ENCODE data around the gene ZNF853.

Gene ZNF853

DNA sequence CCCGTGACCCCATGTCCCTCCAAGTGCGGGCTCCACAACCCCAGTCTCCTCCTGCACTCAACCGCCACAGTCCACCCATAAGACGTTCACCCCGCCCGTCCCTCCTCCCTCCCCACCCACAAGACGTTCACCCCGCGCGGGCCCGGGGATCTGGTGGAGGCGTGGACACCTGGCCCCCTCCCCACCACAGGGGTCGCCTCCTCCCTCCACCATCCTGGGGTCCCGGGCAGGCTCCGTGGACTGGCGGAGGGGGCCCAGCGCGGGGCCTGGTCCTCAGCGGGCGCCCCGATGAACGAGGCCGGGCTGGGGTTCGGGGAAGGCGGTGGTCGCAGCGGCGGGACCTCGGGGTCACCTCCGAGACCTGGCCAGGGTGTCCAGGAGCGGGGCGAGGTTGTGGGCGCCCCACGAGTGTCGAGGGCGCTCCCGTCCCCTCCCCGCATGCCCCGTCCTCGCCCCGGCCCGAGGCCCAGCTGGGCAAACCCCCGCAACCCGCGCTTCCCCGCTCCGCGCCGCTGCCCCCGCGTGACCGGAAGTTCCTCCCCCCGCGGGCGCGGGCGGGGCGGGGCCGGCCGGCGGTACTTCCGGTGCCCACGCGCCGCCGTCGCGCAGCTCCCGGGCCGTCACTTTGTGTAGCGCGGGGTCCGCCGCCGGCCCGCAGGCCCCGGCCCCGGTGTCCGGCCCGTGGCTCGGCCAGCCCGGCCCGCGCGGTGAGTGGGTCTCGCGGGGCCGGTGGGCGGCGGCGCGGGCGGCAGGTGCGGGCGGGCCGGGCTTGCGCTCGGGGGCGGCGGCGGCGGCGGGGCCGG is 21.5 kb downstream of the ZNF853 start, which contains the start of gene ZNF316:
TSS of gene ZNF316 (plus strand) at position 578 of the 803 bp plus-strand sequence. CDS start 5,092 bp downstream, outside the sequence.
- DNase-seq (ENCODE audit: low read depth), result peak; percentile 52

DNA sequence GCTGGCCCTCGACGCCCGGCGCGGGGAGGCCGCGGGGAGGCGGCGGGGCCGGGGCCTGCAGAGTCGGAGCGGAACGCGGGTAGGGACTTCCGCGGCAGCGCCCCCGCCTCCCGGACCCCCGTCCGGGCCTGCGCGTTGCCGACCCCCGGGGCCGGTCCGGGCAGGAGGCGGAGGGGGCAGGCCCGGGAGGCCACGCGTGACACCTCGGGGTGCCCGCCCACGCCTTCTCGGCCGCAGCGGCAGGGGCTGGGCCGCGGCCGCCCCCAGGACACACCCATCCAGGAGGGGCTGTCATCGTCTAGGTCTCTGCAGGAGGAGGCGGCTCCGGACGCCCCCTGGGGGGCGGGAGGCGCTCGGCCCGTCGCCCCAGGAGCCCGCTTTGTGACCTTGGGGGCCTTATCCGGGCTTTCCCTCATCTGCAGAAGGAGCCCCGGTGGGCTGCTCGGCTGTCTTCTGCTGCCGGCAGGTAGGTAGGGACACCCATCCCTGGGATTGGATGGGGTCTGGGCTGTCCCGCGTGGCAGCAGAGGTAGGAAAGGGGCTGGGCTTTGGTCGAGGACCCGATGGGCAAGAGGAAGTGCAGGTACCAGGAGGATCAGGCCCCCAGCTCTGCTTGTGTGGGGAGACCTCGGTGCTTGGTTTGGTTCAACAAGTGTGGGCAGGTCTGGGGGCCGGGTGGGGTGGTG is 22.3 kb downstream of the ZNF853 start:
- peak; percentile 51 for DNase-seq (ENCODE audit: low read depth)

DNA sequence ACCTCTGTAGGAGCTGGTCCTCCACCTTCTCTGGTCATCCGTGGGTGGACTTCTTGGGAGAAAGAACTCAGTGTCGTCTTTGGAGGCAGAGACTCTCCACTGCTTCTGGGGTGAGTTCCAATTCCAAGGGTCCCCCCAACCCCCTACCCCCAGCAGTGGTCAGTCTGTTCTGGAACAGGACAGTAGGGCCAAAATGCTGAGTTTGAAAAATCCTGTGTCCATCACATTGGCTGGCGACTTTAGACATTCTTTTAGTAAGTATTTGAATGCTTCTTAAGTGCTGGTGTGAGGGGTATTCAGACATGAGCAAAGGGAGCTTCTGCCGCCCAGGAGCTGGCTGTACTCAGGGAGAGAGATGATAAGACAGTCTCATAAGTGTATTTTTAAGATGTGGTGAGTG is 23.6 kb downstream of the ZNF853 start:
- no peak for DNase-seq (ENCODE audit: low read depth)

DNA sequence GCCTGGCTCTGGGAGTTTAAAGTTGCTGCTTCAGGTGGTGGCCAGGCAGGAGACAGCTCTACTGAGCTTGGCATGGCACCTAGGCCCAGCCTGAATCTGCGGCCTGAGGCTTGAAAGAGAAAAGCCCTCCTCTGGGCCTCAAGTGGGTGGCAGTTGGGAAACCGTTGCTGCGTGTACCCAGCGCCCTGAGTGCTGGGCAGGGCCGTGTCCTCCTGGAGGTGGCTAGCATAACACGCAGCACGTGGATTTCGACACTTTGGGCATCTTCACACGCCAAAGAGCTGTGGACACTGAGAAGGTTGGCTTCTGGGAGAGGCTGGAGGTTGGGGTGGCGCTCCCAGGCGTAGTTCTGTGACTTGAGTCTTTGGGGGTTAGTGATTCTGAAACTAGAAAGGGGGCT is 24.2 kb downstream of the ZNF853 start:
- no peak for DNase-seq (ENCODE audit: low read depth)

DNA sequence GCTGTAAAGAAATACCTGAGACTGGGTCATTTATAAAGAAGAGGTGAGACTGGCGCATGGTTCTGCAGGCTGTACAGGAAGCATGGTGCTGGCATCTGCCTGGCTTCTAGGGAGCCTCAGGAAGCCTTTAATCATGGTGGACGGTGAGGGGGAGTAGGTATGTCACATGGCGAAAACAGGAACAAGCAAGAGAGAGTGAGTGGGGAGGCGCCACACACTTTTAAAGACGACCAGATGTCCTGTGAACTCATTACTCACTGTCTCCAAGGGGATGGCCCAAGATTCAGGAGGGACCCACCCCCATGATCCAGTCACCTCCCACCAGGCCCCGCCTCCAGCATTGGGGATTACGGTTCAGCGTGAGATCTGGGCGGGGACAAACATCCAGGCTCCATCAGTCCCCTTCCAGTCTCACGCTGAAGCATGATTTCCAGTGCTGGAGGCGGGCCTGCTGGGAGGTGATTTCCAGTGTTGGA is 24.9 kb downstream of the ZNF853 start:
- DNase-seq (ENCODE audit: low read depth), result no peak

DNA sequence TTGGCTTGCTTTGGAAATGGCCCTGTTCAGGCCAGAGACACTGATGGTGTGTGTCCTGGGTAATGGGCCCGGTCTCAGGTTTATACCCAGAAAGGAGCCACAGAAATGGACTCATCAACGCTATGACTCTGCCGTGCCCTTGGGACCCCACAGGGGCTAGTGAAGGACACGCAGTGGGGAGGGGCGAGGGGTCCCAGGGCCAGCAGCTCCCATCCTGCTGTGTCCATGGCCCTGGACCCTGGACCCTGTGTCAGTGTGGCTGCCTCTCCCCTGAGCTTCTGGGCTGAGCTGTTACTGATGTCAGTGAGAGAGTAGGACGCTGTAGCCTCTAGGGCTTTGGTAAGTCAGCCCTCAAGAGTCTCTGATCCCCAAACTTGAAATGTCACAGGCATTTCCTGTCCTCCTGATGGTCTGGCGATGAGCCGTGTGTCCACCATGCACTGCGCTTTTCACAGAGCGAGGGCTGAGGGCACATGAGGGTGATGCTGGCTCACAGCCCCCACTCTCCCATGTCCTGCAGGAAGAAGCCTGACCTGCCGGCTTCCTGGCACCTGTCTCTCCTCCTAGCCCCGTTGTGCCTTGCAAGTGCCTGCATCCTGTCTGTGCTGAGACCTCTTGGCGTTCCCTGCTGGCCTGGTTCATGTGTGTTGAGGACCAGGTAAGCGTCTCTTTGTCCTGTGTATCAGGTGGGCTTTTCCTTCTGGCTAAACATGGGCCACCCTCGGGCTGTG is 26.1 kb downstream of the ZNF853 start:
- no peak for DNase-seq (ENCODE audit: low read depth)

DNA sequence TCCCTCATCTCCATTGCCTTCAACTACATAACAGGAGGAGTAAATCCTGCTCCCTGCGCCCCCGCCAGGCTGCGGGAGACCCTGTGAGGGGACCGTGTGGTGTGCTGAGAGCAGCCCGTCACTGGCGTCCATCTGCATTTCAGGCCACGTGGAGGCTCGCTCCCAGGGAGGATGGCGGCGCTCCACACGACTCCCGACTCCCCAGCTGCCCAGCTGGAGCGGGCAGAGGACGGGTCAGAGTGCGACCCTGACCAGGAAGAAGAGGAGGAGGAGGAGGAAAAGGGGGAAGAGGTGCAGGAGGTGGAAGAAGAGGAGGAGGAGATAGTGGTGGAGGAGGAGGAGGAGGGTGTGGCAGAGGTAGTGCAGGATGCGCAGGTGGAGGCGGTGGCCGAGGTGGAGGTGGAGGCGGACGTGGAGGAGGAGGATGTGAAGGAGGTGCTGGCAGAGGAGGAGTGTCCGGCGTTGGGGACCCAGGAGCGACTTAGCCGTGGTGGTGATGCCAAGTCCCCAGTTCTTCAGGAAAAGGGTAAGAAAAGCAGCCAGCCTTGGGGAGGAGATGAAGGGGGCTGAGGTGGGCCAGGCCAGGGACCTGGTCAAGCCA is 26.9 kb downstream of the ZNF853 start:
- no peak for DNase-seq (ENCODE audit: low read depth)

DNA sequence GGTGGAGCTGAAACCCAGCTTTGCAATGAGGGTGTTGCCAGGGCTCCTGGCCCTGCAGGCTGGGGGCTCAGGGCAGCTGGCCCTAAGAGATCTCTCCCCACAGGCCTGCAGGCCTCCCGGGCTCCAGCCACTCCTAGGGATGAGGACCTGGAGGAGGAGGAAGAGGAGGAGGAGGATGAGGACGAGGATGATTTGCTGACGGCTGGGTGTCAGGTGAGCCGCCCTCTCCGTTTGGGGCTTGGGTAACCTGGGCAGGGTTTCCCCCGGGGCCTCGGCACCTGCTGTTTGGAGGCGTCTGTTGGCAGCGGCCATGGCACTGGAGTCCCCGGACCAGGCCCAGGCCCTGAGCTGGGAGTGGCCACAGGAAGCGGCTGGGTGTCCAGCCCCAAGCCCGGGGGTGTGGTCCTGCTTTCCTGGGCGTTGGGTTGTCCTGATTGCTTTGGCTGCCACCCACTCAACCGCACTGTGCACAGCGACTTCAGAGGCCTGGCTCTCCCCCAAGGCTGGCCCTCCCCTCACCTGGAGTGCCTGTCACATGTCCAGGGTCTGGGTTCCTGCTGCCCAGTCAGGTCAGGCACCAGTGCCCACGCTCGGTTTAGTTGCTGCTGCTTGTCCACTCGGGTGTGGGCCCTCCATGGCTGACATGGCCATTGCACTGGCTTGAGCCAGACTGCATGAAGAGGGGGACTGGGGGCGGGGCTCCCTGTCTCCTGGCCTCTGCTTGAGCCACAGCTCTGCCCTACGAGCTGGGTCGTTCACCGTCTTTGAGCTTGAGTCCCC is 27.6 kb downstream of the ZNF853 start:
- no peak for DNase-seq (ENCODE audit: low read depth)

DNA sequence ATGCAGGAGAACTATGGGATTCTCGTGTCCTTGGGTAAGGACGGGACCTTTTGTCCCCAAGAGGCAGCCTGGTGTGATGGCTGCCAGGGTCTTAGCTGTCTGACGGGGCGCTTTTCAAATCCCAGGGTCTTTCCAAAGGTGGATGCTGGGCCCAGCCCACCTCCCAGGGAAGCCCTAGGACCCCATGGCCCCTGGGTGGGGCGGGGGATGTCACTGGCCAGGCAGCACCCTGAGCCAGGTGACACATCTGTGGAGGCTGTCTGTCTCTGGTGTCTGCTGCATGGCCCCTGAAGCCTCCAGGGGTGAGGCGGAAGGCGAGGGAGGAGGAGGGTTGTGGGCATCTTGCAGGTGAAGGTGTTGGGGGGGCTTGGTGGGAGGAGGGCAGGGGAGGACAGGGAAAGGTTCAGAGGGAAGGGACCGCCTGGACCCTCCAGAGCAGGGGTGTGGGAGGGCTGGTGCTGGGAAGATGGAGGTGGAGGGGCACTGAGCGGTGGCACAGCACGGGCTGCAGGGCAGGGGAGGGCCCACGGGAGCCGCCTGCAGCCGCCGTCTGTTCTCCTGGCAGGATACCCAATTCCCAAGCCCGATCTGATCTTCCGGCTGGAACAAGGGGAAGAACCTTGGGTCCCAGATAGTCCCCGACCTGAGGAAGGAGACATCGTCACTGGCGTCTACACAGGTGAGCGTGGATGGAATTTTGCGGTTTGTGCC is 28.7 kb downstream of the ZNF853 start:
- no peak for DNase-seq (ENCODE audit: low read depth)

DNA sequence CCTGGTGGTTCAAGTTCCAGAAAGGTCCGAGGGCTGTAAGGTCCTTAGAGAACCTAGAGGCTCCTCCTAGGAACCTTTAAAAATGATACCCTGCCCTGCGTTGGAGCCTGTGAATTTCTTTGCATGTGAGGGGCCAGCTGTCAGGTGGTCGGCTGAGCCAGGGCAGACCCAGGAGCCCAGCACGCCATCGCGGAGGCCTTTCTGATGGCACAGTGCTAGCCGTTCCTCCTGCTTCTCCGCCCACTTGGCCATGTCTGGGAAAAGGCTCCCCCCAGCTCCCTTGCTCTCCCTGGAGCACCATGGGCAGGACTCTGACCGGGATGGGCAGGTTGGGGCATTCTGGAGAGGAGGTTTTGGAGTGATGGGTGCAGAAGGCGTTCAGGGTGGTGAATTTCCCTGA is 29.3 kb downstream of the ZNF853 start:
- no peak for DNase-seq (ENCODE audit: low read depth)

DNA sequence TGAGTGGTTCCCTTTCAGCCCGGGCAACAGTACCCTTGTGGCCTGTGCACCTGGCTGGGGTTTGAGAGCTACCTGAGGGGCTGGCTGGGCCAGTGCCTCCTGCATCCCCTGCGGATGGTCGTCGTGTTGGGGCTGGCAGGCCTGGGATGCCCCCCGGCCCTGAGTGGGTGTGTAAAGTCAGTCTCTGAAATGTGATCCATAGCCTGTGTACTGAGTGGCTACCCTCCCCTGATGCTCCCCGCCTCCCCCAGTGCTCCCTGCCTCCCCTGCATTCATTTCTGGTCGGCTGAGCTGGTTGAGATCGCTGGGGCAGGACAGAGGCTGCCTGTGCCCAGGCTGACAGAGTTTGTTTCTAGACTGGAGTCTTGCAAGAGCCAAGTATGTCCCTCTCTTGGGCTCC is 31.1 kb downstream of the ZNF853 start:
- DNase-seq (ENCODE audit: low read depth), result no peak

DNA sequence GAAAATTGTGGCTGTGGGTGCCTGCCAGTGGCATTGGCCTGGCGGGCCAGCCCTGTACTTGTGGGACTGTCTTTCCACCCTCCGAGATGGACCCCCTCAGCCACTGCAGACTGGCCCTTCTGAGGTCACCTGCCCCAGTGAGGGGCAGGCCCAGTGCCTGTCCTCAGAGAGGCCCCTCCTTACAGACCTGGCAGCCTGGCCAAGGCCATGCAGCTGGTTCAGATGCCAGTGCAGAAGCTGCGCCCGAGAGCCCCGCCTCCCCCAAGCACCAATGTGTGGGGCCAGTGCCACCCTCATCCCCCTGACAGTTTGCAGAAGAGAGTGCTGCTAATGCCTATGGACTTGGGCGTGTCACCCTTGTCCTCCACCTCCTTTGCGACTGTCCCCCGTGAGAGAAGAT is 31.7 kb downstream of the ZNF853 start:
- DNase-seq (ENCODE audit: low read depth), result no peak

DNA sequence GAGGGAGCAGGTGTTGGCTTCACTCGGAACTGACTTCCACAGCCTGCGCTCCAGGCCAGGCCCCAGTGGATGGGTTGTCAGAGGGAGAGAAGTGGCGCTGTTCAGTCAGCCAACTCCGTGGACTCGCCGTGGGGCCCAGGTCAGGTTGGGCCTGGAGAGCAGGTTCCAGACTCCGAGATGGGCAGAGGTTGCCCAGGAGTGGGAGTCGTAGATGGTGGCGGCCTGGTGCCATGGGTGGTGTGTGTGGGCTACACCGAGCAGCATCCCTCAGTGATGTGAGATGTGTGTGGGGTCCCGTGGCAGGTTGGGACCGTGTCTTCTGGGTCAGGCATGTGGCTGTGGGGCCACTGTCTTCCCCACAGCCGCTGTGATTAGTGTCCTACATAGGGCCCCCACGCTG is 32.1 kb downstream of the ZNF853 start:
- DNase-seq (ENCODE audit: low read depth), result no peak

DNA sequence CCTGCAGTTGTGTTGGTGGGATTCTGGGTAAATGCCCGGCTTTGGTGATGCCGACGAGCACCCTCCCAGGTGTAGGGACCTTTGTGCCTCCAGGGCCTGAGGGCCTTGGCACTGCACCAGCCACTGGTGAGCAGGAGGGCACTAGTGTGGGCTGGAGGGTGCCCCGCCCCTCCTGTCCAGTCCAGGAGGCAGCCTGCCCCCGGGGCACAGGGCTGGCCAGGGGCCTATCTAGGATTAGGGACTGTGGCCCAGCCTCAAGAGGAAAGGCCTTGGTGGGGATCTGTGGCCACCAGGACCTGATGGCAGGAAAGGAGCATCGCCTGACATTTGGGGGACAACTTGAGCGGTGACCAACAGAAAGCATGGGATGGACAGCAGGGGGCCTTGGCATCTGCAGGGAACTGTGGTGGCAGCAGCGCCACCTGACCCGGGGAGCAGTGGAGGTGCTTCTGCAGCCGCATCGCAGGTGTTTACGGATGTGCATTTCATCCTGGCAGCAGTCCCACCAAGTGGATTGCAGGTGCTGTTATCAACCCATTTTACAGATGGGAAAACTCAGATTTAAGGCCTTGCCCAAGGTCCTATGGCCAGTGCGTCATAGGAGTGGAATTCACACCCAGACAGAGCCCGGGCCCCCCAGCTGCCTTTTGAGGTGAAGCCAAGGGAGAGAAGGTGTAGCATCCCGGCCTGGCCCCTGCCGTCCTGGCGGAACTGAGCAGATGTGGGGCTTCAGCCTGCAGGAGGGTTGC is 32.8 kb downstream of the ZNF853 start:
- DNase-seq (ENCODE audit: low read depth), result no peak

DNA sequence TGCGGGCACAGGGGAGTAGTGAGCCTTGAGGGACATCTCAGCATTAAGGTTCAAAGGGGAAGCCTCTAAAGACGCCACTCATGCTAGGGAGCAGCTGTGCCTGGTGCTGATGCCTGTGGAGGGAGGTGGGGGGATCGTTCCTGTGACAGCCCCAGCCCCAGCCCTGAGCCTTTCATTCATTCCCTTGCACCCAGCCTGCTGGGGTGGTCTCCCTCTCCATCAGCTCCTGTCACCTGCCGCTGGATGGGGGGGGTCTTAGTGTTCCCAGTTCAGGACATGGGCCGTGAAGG is 33.4 kb downstream of the ZNF853 start:
- DNase-seq (ENCODE audit: low read depth), result no peak

DNA sequence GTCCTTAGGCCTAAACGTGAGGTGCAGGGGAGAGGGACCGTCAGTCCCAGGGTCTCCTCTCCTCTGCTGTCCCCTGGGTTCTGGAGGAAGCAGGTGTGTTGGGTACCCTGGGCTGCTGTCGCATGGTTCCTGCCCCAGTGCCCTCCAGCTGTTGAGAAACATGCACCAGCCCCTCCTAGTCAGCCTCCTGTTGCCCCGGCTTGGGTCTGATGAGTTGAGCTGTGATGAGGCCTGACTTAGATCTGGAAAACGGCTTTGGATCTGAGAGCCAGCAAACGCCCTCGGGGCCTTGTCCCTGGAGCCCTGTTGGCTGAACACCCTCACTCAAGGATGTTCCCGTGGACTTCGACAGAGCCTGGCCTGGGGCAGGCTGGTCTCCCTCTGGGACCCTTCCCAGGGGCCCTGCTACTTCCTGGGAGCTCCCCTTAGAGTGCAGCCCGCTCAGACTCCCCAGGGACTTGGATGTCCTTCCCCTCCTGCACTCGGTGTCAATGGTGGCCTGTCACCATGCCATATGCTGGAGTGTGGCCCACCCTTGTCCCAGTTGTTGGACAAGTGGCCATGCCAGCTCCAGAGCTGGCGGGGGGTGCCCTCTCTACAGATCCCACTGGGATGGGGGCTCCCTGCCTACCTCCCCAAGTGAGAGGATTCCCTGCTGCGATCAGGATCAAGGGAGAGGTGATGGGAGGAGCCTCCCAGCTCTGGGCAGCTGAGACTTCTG is 34.0 kb downstream of the ZNF853 start:
- no peak for DNase-seq (ENCODE audit: low read depth)

DNA sequence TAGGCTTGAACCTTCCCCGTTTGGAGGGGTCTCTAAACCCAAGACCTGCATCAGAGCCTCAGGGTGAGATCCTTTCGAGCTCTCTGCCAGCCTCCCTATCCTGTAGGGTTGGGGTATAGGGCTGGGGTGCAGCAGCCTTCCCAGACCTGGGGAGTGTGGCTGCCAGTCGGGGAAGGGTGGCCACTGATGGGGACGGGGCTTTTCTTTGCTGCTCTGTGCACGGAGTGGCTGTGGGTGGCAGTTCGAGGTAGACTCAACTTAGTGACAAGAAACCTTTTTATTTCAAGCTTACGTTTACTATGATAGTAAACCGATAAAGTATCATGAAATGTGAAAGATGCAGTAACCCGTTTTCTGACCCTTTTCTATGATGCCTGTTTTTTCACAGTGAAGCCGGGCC is 34.7 kb downstream of the ZNF853 start:
- no peak for DNase-seq (ENCODE audit: low read depth)

DNA sequence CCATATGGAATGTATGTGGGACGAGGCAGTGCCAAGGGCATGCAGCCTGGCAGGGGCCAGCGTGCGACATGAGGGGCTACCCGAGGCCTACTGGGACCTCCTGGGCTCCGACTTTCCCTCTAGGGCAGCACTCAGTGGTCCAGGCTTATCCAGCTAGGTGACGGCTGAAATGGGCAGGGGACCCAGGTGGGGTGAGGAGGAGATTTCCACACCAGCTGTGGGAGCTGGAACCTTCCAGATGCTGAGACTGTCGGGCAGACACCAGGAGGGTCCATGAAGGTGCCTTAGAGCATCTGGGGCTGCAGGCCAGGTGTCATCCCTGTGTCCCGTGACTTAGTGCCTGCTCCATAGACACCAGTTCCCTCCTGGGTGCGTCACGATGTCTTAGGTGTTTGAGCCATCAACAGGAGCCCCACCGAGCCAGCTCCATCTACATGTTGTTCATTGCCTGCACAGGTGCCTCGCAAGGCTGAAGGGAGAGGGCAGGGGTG is 35.2 kb downstream of the ZNF853 start:
- no peak for DNase-seq (ENCODE audit: low read depth)

DNA sequence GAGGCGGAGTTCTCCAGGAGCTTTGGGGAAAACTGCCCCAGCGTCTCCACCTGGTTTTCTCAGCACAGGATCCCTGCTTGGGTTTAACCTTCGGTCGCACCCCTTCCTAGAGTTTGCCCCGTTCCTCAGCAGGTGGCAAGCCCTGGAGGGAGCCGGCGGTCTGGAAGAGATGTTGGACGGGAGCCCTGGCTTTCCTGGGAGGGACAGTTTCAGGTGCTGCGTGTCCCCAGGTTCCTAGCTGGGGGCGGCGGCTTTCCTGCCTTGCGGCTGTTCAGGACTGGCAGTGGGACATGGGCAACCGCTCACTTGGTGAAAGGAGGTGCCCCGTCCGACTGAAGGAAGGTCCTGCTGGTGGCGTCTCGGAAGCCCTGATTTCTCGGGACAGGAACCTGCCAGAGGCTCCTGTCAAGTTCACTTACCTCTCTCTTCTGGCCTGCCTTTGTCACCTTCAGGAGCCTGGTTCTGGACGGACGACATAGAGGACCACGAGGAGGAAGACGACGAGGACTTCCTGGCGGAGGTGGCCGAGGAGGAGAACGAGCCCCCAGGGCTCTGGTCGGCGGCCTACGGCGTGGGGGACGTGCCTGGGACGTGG is 36.5 kb downstream of the ZNF853 start:
- DNase-seq (ENCODE audit: low read depth), result no peak
